Erythroblast (primary cell): ENCODE data around the gene PITPNC1.

Source experiments
- DNase-seq, 2 experiments: peaks; one replicate each; lab custom pipeline; 2025; lab: John Stamatoyannopoulos, UW
- GATA1 ChIP-seq: IDR thresholded peaks from 2 replicates; pipeline ENCODE4 v1.6.1; 2011; ENCODE audit warnings: low read depth, mild to moderate bottlenecking, control low read depth, low read length, moderate library complexity
- POLR2A ChIP-seq: IDR thresholded peaks from 2 replicates; pipeline ENCODE4 v1.6.1; 2011; ENCODE audit warnings: mild to moderate bottlenecking, low read length

The PITPNC1 gene

GRCh38 chr17:67585077-67585602, 208.1 kb downstream of the PITPNC1 start:
- DNase-seq = no peak
- TF ChIP-seq POLR2A = no peak
- TF ChIP-seq GATA1 = no peak

- TF ChIP-seq POLR2A (no peak), GATA1 (no peak)
Observed at GRCh38 chr17:67588326-67588725, 211.2 kb downstream of the PITPNC1 start.

GRCh38 chr17:67594115-67594880, 217.2 kb downstream of the PITPNC1 start:
- DNase-seq = no peak
- no peak for TF ChIP-seq POLR2A
- no peak for TF ChIP-seq GATA1

More at GRCh38 chr17:67588326-67588725, 211.2 kb downstream of the PITPNC1 start:
- DNase-seq = no peak

- no peak for DNase-seq
- no peak for TF ChIP-seq GATA1
- no peak for TF ChIP-seq POLR2A
Observed at GRCh38 chr17:67600408-67600807, 223.3 kb downstream of the PITPNC1 start.

GRCh38 chr17:67601897-67602296, 224.8 kb downstream of the PITPNC1 start:
- TF ChIP-seq POLR2A (no peak), GATA1 (no peak)
- DNase-seq = no peak

GRCh38 chr17:67602444-67602843, 225.4 kb downstream of the PITPNC1 start:
- TF ChIP-seq GATA1 (no peak), POLR2A (no peak)
- DNase-seq = no peak

GRCh38 chr17:67602974-67603373, 225.9 kb downstream of the PITPNC1 start:
- no peak for TF ChIP-seq GATA1
- no peak for TF ChIP-seq POLR2A
- peak; percentile 16 to 19 for DNase-seq

GRCh38 chr17:67605256-67605912, 228.3 kb downstream of the PITPNC1 start:
- DNase-seq = no peak
- TF ChIP-seq POLR2A = no peak
- TF ChIP-seq GATA1 = no peak

- DNase-seq = peak in 1 of 2 experiments; percentile 26
Observed at GRCh38 chr17:67606471-67606870, 229.4 kb downstream of the PITPNC1 start.

GRCh38 chr17:67606896-67607604, 230.0 kb downstream of the PITPNC1 start:
- TF ChIP-seq POLR2A = no peak
- TF ChIP-seq GATA1 = no peak
- no peak for DNase-seq

More at GRCh38 chr17:67606471-67606870, 229.4 kb downstream of the PITPNC1 start:
- no peak for TF ChIP-seq POLR2A

GRCh38 chr17:67610061-67610460, 233.0 kb downstream of the PITPNC1 start:
- TF ChIP-seq GATA1 (no peak), POLR2A (no peak)
- no peak for DNase-seq

- no peak for DNase-seq
- no peak for TF ChIP-seq GATA1
- TF ChIP-seq POLR2A = no peak
Observed at GRCh38 chr17:67613961-67614360, 236.9 kb downstream of the PITPNC1 start.

- TF ChIP-seq GATA1 = no peak
- TF ChIP-seq POLR2A = no peak
- no peak for DNase-seq
Observed at GRCh38 chr17:67615011-67615561, 238.0 kb downstream of the PITPNC1 start.

GRCh38 chr17:67615736-67616135, 238.7 kb downstream of the PITPNC1 start:
- no peak for TF ChIP-seq GATA1
- TF ChIP-seq POLR2A = no peak
- no peak for DNase-seq
